SK-N-SH (cell line): ENCODE data around the gene CYP2J2. TPM values are rescaled to one million over a fixed set of nuclear protein-coding genes. Genes with fewer than 3 reads are reported as not detected.

ENCODE experiments used
- CTCF ChIA-PET: fragments of 300-600, 350-600 bp; formaldehyde crosslinking; extraction: SDS; loops from one replicate; lab custom pipeline; 2021; lab: Yijun Ruan, JAX
- POLR2A ChIA-PET: fragments of 350-600 bp; sonication (Branson Sonifier 250); formaldehyde crosslinking; extraction: SDS; loops from one replicate; lab custom pipeline; 2020; ENCODE audit warnings: antibody characterized with exemption, inconsistent platforms; lab: Yijun Ruan, JAX
- DNase-seq: peaks from one replicate; pipeline ENCODE4 v3.0.0; 2012
- H2AFZ ChIP-seq: fragments of 200-600 bp; sonication (generic); 2 replicates; pipeline ENCODE4 v1.8.1; 2016; ENCODE audit warnings: antibody characterized with exemption, mild to moderate bottlenecking, low read depth
- H3F3A ChIP-seq: fragments of 200-600 bp; sonication (generic); replicated peaks from 2 replicates; pipeline ENCODE3; 2016; ENCODE audit warnings: antibody characterized with exemption, mild to moderate bottlenecking; ENCODE audit not compliant: insufficient read depth
- H3K27ac ChIP-seq, 2 experiments: fragments of 200-500 bp in 1 of 2; fragments of 200-600 bp in 1 of 2; sonication (Bioruptor generic) in 1 of 2; sonication (generic), shearing (Covaris generic) in 1 of 2; 2 replicates each; pipeline versions ENCODE4 v1.5.1 to v1.6.1; 2014 to 2016; ENCODE audit warnings: low read depth in 2 of 2, inconsistent platforms in 1 of 2, low read length in 1 of 2, mild to moderate bottlenecking in 1 of 2, mixed read lengths in 1 of 2
- H3K27me3 ChIP-seq: fragments of 200-600 bp; sonication (generic), shearing (Covaris generic); 2 replicates; pipeline ENCODE4 v1.6.1; 2016; ENCODE audit warnings: mixed run types; ENCODE audit not compliant: insufficient read depth
- H3K36me3 ChIP-seq, 2 experiments: fragments of 200-500 bp in 1 of 2; fragments of 200-600 bp in 1 of 2; sonication (Bioruptor generic) in 1 of 2; sonication (generic) in 1 of 2; replicated peaks in 1 of 2; 2 replicates each; pipeline versions ENCODE3 to v1.5.1; 2014 to 2016; ENCODE audit warnings: low read length in 1 of 2, mild to moderate bottlenecking in 1 of 2; ENCODE audit not compliant: insufficient read depth in 2 of 2, control insufficient read depth in 1 of 2
- H3K4me1 ChIP-seq, 2 experiments: fragments of 200-500 bp in 1 of 2; fragments of 200-600 bp in 1 of 2; sonication (Bioruptor generic) in 1 of 2; sonication (generic), shearing (Covaris generic) in 1 of 2; 2 replicates each; pipeline versions ENCODE4 v1.5.1 to v1.6.1; 2014 to 2016; ENCODE audit warnings: low read depth in 1 of 2, low read length in 1 of 2, mixed run types in 1 of 2; ENCODE audit not compliant: insufficient read depth in 2 of 2, control insufficient read depth in 1 of 2
- H3K4me2 ChIP-seq: fragments of 200-600 bp; sonication (generic), shearing (Covaris generic); 2 replicates; pipeline ENCODE4 v1.6.1; 2017; ENCODE audit warnings: mixed run types
- H3K4me3 ChIP-seq, 2 experiments: fragments of 200-500 bp in 1 of 2; fragments of 200-600 bp in 1 of 2; sonication (Bioruptor generic) in 1 of 2; sonication (generic), shearing (Covaris generic) in 1 of 2; 2 replicates each; pipeline versions ENCODE4 v1.5.1 to v1.8.1; 2014 to 2016; ENCODE audit warnings: low read depth in 2 of 2, inconsistent platforms in 1 of 2, low read length in 1 of 2, mild to moderate bottlenecking in 1 of 2, mixed read lengths in 1 of 2, moderate library complexity in 1 of 2
- H3K79me2 ChIP-seq: fragments of 200-600 bp; sonication (generic); 2 replicates; pipeline ENCODE4 v1.8.1; 2017; ENCODE audit warnings: mild to moderate bottlenecking; ENCODE audit not compliant: insufficient read depth
- H3K9ac ChIP-seq: fragments of 200-600 bp; sonication (generic); 2 replicates; pipeline ENCODE4 v1.6.1; 2017; ENCODE audit warnings: mixed run types
- H3K9me2 ChIP-seq: fragments of 200-600 bp; sonication (generic); 2 replicates; pipeline ENCODE4 v1.6.1; 2017; ENCODE audit warnings: mixed run types
- H3K9me3 ChIP-seq: fragments of 200-600 bp; sonication (generic); 2 replicates; pipeline ENCODE4 v1.6.1; 2017; ENCODE audit warnings: mixed run types, mild to moderate bottlenecking, moderate library complexity
- H4K20me1 ChIP-seq: fragments of 200-600 bp; sonication (generic); 2 replicates; pipeline ENCODE4 v1.6.1; 2017; ENCODE audit warnings: mild to moderate bottlenecking, mixed run types; ENCODE audit not compliant: insufficient read depth
- CTCF ChIP-seq: fragments of 200-600 bp; sonication (generic); IDR thresholded peaks from 2 replicates; pipeline ENCODE4 v1.6.1; 2017; ENCODE audit warnings: antibody characterized with exemption, mild to moderate bottlenecking, moderate library complexity
- EP300 ChIP-seq, 2 experiments: IDR thresholded peaks; 2 replicates each; pipeline versions ENCODE4 v1.4.0 to v1.6.1; 2012; ENCODE audit warnings: borderline replicate concordance in 1 of 2, low read depth in 1 of 2, low read length in 1 of 2
- FOSL2 ChIP-seq: IDR thresholded peaks from 2 replicates; pipeline ENCODE4 v1.4.0; 2012; ENCODE audit warnings: low read depth, mild to moderate bottlenecking, moderate library complexity, borderline replicate concordance
- FOXJ3 ChIP-seq: sonication (generic); formaldehyde crosslinking; IDR thresholded peaks from 2 replicates; pipeline ENCODE4 v1.5.1; 2020; ENCODE audit warnings: mild to moderate bottlenecking, missing genetic modification reagents
- JUND ChIP-seq: IDR thresholded peaks from 2 replicates; pipeline ENCODE4 v1.4.0; 2012
- PBX3 ChIP-seq: IDR thresholded peaks from 2 replicates; pipeline ENCODE4; 2012
- TEAD4 ChIP-seq: IDR thresholded peaks from 2 replicates; pipeline ENCODE4 v1.4.0; 2012; ENCODE audit warnings: mild to moderate bottlenecking, borderline replicate concordance; ENCODE audit not compliant: insufficient read depth
- USF1 ChIP-seq: IDR thresholded peaks from 2 replicates; pipeline ENCODE4 v1.4.0; 2012; ENCODE audit warnings: low read depth, borderline replicate concordance
- WGBS: methylation state at CpG from one replicate; pipeline ENCODE4 v1.1.6; 2017; ENCODE audit warnings: low lambda C conversion rate; 5-methylcytosine and 5-hydroxymethylcytosine counted together
- polyA plus RNA-seq, 3 experiments: library from polyadenylated mRNA; depleted of rRNA; stranded (reverse); fragments of >200 nt; gene quantifications; 2 replicates each; pipeline ENCODE4 v1.2.3, GENCODE V29; 2012
- TF ChIP-seq, protein P1 (sequence below): IDR thresholded peaks from 2 replicates; pipeline ENCODE4 v1.4.0; 2012; ENCODE audit warnings: low read depth, borderline replicate concordance

Gene CYP2J2
- polyA plus RNA-seq, 1 of the 3 experiments (the other 2 are of a cell fraction) = 1.2 TPM

- H3K9ac ChIP-seq = no peak overlapping the region
- no peaks in the 10 kb centered on the region for H3K27me3 ChIP-seq
- H3K9me2 ChIP-seq = no peaks in the 10 kb centered on the region
- H3K4me3 ChIP-seq = no peak overlapping the region
- no peak overlapping the region for H3K27ac ChIP-seq
- no peaks in the 10 kb centered on the region for H4K20me1 ChIP-seq
- WGBS = 77% methylated on average over 1 of the region's 1 CpG
- peaks cover 0 to 5% of the 10 kb centered on the region in 2 experiments for H3K36me3 ChIP-seq
- H3K4me2 ChIP-seq = no peak overlapping the region
- DNase-seq = no peak
- POLR2A ChIA-PET = no interaction called here
- no peaks in the 10 kb centered on the region for H3K79me2 ChIP-seq
- H3F3A ChIP-seq = no peaks in the 10 kb centered on the region
- CTCF ChIA-PET = no interaction called here
- H2AFZ ChIP-seq = no peak overlapping the region
- TF ChIP-seq PBX3 = no peak
- TF ChIP-seq FOSL2 = no peak
- TF ChIP-seq JUND = no peak
- TF ChIP-seq EP300 (IDR thresholded peaks at IDR 0.05; ENCODE audit: borderline replicate concordance in 1 of 2, low read depth in 1 of 2, low read length in 1 of 2) = no peak
- no peak for TF ChIP-seq FOXJ3 (CRISPR knock-in tag)
- no peak for TF ChIP-seq CTCF
- TF ChIP-seq, protein P1, sequence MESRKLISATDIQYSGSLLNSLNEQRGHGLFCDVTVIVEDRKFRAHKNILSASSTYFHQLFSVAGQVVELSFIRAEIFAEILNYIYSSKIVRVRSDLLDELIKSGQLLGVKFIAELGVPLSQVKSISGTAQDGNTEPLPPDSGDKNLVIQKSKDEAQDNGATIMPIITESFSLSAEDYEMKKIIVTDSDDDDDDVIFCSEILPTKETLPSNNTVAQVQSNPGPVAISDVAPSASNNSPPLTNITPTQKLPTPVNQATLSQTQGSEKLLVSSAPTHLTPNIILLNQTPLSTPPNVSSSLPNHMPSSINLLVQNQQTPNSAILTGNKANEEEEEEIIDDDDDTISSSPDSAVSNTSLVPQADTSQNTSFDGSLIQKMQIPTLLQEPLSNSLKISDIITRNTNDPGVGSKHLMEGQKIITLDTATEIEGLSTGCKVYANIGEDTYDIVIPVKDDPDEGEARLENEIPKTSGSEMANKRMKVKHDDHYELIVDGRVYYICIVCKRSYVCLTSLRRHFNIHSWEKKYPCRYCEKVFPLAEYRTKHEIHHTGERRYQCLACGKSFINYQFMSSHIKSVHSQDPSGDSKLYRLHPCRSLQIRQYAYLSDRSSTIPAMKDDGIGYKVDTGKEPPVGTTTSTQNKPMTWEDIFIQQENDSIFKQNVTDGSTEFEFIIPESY = no peak
- no peak for TF ChIP-seq USF1
- no peaks in the 10 kb centered on the region for H3K9me3 ChIP-seq
- no peaks in the 10 kb centered on the region for H3K4me1 ChIP-seq
Observed at GRCh38 chr1:59852117-59852516, 74.5 kb downstream of the CYP2J2 start.

- H3K4me2 ChIP-seq = no peak overlapping the region
- no peak overlapping the region for H3K27ac ChIP-seq
- H3F3A ChIP-seq = no peaks in the 10 kb centered on the region
- no peak overlapping the region for H3K9ac ChIP-seq
- POLR2A ChIA-PET = no interaction called here
- H3K9me2 ChIP-seq = no peaks in the 10 kb centered on the region
- H3K9me3 ChIP-seq = no peaks in the 10 kb centered on the region
- H3K79me2 ChIP-seq = no peaks in the 10 kb centered on the region
- CTCF ChIA-PET = no interaction called here
- 75% methylated on average over 2 of the region's 2 CpGs for WGBS
- H3K4me1 ChIP-seq = no peaks in the 10 kb centered on the region; a peak in 1 of 4 replicates
- no peaks in the 10 kb centered on the region for H4K20me1 ChIP-seq
- H2AFZ ChIP-seq = no peak overlapping the region
- H3K36me3 ChIP-seq = peaks cover 0 to 17% of the 10 kb centered on the region in 2 experiments
- no peak for DNase-seq
- no peak for TF ChIP-seq TEAD4
- no peak overlapping the region for H3K4me3 ChIP-seq
- H3K27me3 ChIP-seq = no peaks in the 10 kb centered on the region
Observed at GRCh38 chr1:59846895-59847282, 79.7 kb downstream of the CYP2J2 start.
